ENCODE data around the gene LRRTM2. TPM values are rescaled to one million over a fixed set of nuclear protein-coding genes. Genes with fewer than 3 reads are reported as not detected.

Gene LRRTM2
- total RNA-seq, 1 donor from 2014 or later, result not detected

Other genes starting within 250 kb of the LRRTM2 start
- 427 TPM for gene CTNNA1, start 121.9 kb downstream of the LRRTM2 start, total RNA-seq

All from cardiac septum (tissue), 1 donor.